ENCODE measurements around the gene SMIM11. TPM values are rescaled to one million over a fixed set of nuclear protein-coding genes. Genes with fewer than 3 reads are reported as not detected.

Gene SMIM11
- total RNA-seq, 1 experiment from 2014 or later = 2.3 TPM

DNA sequence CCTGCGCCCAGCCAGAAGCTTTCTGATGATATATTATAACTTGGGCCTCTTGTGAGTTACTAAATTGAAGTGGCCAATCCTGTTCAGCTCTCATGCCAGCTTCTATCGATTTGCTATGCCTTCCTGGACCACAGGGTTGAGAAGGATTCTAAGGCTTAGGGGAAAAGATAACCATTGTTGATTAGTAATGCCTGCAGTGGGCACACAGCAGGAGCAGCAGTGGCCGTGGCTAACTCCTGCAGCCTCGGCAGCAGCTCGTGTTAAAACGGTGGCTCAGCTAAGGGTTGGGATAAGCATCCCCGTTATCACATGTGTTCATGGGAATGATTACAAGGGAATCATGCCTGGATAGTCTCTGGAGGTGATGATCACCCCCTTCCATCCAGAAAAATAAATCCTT, 32.0 kb upstream of the SMIM11 start:
- Histone ChIP-seq H3K27ac (ENCODE audit: insufficient read length, low read depth, low read length) (no peak overlapping the region), H3K79me1 (ENCODE audit: insufficient read depth, low read depth, low read length, poor library complexity, severe bottlenecking) (no peaks in the 10 kb centered on the region)
- no peak for DNase-seq

More for the DNA sequence above, 32.0 kb upstream of the SMIM11 start:
- no peaks in the 10 kb centered on the region for H4K20me1 ChIP-seq (ENCODE audit: control insufficient read depth, insufficient read depth, insufficient read length)
- no peak overlapping the region for H3K14ac ChIP-seq (ENCODE audit: insufficient read depth, low read length)
- no peak overlapping the region for H3K4me3 Mint-ChIP-seq
- no peak overlapping the region for H3K56ac ChIP-seq (ENCODE audit: insufficient read length, low read depth, low read length)
- H3K4me1 Mint-ChIP-seq = peaks cover 5 to 9% of the 10 kb centered on the region in 2 experiments; a peak in 2 of 4 replicates
- no peak overlapping the region for H4K5ac ChIP-seq (ENCODE audit: insufficient read length, low read depth, low read length)
- no peak overlapping the region for H3K4me2 ChIP-seq (ENCODE audit: insufficient read depth, insufficient read length, low read length)
- H4K8ac ChIP-seq (replicated peaks; ENCODE audit: insufficient read length, low read depth, low read length) = no peak overlapping the region
- no peaks in the 10 kb centered on the region for H3K23me2 ChIP-seq (ENCODE audit: insufficient read length, low read depth, low read length, poor library complexity, severe bottlenecking)
- no peak overlapping the region for H2AFZ ChIP-seq (ENCODE audit: low read length)
- no peak overlapping the region for H2BK20ac ChIP-seq (ENCODE audit: low read depth, low read length, poor library complexity, severe bottlenecking)
- no CpG with 5 or more reads among the region's 7 CpGs for WGBS (ENCODE audit: extremely low coverage, insufficient read length, low lambda C conversion rate)
- H3K27ac Mint-ChIP-seq = no peak overlapping the region
- H3K9me3 ChIP-seq (ENCODE audit: control insufficient read depth, low read depth, low read length) = no peaks in the 10 kb centered on the region
- H2BK5ac ChIP-seq (ENCODE audit: insufficient read length, low read length) = no peak overlapping the region
- H2BK120ac ChIP-seq (ENCODE audit: low read depth, low read length, poor library complexity, severe bottlenecking) = no peak overlapping the region
- no peak overlapping the region for H3T11ph ChIP-seq (ENCODE audit: low read length)
- no peak overlapping the region for H3K4ac ChIP-seq (ENCODE audit: low read depth, low read length)
- TF ChIP-seq, protein P1, sequence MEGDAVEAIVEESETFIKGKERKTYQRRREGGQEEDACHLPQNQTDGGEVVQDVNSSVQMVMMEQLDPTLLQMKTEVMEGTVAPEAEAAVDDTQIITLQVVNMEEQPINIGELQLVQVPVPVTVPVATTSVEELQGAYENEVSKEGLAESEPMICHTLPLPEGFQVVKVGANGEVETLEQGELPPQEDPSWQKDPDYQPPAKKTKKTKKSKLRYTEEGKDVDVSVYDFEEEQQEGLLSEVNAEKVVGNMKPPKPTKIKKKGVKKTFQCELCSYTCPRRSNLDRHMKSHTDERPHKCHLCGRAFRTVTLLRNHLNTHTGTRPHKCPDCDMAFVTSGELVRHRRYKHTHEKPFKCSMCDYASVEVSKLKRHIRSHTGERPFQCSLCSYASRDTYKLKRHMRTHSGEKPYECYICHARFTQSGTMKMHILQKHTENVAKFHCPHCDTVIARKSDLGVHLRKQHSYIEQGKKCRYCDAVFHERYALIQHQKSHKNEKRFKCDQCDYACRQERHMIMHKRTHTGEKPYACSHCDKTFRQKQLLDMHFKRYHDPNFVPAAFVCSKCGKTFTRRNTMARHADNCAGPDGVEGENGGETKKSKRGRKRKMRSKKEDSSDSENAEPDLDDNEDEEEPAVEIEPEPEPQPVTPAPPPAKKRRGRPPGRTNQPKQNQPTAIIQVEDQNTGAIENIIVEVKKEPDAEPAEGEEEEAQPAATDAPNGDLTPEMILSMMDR (conservative IDR thresholded peaks at IDR 0.05) = no peak
- H3K9me3 Mint-ChIP-seq = no peaks in the 10 kb centered on the region; a peak in 1 of 5 replicates
- no peaks in the 10 kb centered on the region for H3K4me1 ChIP-seq (ENCODE audit: insufficient read depth, low read length)
- no peaks in the 10 kb centered on the region for H3K36me3 Mint-ChIP-seq (ENCODE audit: insufficient read depth in 1 of 3, low read depth in 3 of 3)
- H3K79me2 ChIP-seq (ENCODE audit: insufficient read depth, low read length) = no peaks in the 10 kb centered on the region
- no peak overlapping the region for H2AK5ac ChIP-seq (ENCODE audit: insufficient read length, low read length)
- no peak overlapping the region for H4K91ac ChIP-seq (ENCODE audit: insufficient read length, low read depth, low read length)
- H3K9ac ChIP-seq (ENCODE audit: extremely low read depth, insufficient read length, low read length) = no peak overlapping the region
- H3K23ac ChIP-seq (ENCODE audit: insufficient read length, low read depth, low read length) = no peak overlapping the region
- no peak overlapping the region for H2BK15ac ChIP-seq (ENCODE audit: low read depth, low read length)
- H3K27me3 ChIP-seq (ENCODE audit: insufficient read depth, low read length) = no peaks in the 10 kb centered on the region
- no peak overlapping the region for H2BK12ac ChIP-seq (ENCODE audit: insufficient read length, low read depth, low read length)
- peaks cover 3% of the 10 kb centered on the region for H3K27me3 Mint-ChIP-seq (ENCODE audit: low read depth)
- no peak overlapping the region for H3K18ac ChIP-seq (ENCODE audit: insufficient read length, low read depth, low read length)

All from H9 (cell line).